Measurements from ENCODE around the gene TRIM2. TPM values are rescaled to one million over a fixed set of nuclear protein-coding genes. Genes with fewer than 3 reads are reported as not detected.

TRIM2 gene
- total RNA-seq, 1 donor from 2014 or later = 28.7 TPM

- intact Hi-C loops (cut with DNase I) = no loop called here
- no peak for DNase-seq (ENCODE audit: extremely low spot score in 2 of 2)
- H3K9me3 ChIP-seq = no peaks in the 10 kb centered on the region
- H3K36me3 ChIP-seq = no peaks in the 10 kb centered on the region
- no peaks in the 10 kb centered on the region for H3K4me1 ChIP-seq
- TF ChIP-seq POLR2AphosphoS5 (IDR thresholded peaks at IDR 0.05; ENCODE audit: insufficient read depth in 1 of 2, low read depth in 1 of 2) (no peak), CTCF (IDR thresholded peaks at IDR 0.05) (no peak), POLR2A (IDR thresholded peaks at IDR 0.05) (no peak)
- no peak overlapping the region for H3K4me3 ChIP-seq
- H3K27ac ChIP-seq = no peak overlapping the region
- no peaks in the 10 kb centered on the region for H3K27me3 ChIP-seq
Observed at GRCh38 chr4:153384160-153384559, 179.9 kb downstream of the TRIM2 start.

GRCh38 chr4:153385784-153386183 lies 181.5 kb downstream of the TRIM2 start:
- TF ChIP-seq POLR2AphosphoS5 (IDR thresholded peaks at IDR 0.05; ENCODE audit: insufficient read depth in 1 of 2, low read depth in 1 of 2) (no peak), CTCF (IDR thresholded peaks at IDR 0.05) (no peak), POLR2A (IDR thresholded peaks at IDR 0.05) (no peak)
- intact Hi-C loops (cut with DNase I) = no loop called here
- H3K27ac ChIP-seq = no peak overlapping the region
- no peaks in the 10 kb centered on the region for H3K9me3 ChIP-seq
- no peak overlapping the region for H3K4me3 ChIP-seq
- no peaks in the 10 kb centered on the region for H3K36me3 ChIP-seq
- no peaks in the 10 kb centered on the region for H3K4me1 ChIP-seq
- no peak for DNase-seq (ENCODE audit: extremely low spot score in 2 of 2)
- H3K27me3 ChIP-seq = no peaks in the 10 kb centered on the region

- no peak for DNase-seq (ENCODE audit: extremely low spot score in 2 of 2)
- intact Hi-C loops (cut with DNase I) = no loop called here
- TF ChIP-seq CTCF (IDR thresholded peaks at IDR 0.05) (no peak), POLR2A (IDR thresholded peaks at IDR 0.05) (no peak), POLR2AphosphoS5 (IDR thresholded peaks at IDR 0.05; ENCODE audit: insufficient read depth in 1 of 2, low read depth in 1 of 2) (no peak)
- Histone ChIP-seq H3K27me3 (no peaks in the 10 kb centered on the region), H3K4me1 (no peaks in the 10 kb centered on the region), H3K27ac (no peak overlapping the region), H3K36me3 (no peaks in the 10 kb centered on the region), H3K9me3 (no peaks in the 10 kb centered on the region), H3K4me3 (no peak overlapping the region)
Observed at GRCh38 chr4:153387981-153388380, 183.7 kb downstream of the TRIM2 start.

Small RNA genes lying within 50 kb of the gene (small RNA-seq; reads per million reads assigned to genes)
- gene RF00019 (not detected), gene RN7SL419P (not detected), gene RNU6-1196P (not detected)

Other genes with a start within 250 kb of the TRIM2 start
- not detected for gene MND1, start 140.2 kb downstream of the TRIM2 start, total RNA-seq

All from vagina (tissue), 2 donors.